HG03060 (cell line): ENCODE data around the gene GCK.

Experiments
- ATAC-seq: cut with Tn5 transposase; IDR thresholded peaks from one replicate; pipeline ENCODE4 v1.9.1; 2021; ENCODE audit warnings: low read depth, moderate number of reproducible peaks; ENCODE audit not compliant: unreplicated experiment

Gene GCK

DNA sequence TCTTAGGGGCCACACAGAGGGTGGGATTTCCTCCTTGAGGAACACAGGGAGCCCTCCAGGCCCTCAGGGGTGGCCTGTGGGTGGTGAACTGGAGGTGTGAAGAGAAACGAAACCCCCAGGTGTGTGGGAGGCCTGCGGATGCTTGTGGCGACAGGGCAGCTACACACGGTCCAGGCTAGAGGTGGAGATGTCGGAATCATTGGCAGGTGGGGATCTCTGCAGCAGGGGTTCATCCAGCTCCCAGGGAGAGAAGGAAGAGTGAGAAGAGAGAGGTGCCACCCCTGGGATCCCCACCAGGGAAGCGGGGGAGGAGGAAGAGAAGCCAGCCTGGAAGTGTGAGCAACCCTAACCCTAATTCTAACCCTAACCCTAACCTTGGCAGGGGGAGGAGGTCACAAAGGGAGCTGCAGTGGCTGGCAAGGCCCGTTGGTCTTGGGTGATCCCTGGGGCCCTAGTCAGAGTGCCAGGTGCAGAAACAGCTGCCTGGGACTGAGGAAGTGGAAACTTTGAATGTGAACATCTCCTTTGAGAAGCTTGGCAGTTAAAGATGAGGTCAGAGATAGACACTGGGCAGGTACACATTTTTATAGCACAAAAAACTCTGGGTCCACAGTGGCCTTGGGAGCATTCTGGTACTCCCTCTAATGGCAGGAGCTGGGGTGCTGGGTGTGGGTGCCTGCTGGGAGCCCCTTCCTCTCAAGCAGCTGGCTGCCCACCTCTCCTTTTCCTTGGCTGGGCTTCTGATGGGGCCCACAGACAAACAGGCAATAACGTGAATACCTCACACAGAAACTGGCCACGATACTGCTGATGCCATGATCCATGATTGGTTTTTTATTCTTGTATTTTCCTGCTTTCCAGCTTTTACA, 91.9 kb downstream of the GCK start:
- no peak for ATAC-seq

DNA sequence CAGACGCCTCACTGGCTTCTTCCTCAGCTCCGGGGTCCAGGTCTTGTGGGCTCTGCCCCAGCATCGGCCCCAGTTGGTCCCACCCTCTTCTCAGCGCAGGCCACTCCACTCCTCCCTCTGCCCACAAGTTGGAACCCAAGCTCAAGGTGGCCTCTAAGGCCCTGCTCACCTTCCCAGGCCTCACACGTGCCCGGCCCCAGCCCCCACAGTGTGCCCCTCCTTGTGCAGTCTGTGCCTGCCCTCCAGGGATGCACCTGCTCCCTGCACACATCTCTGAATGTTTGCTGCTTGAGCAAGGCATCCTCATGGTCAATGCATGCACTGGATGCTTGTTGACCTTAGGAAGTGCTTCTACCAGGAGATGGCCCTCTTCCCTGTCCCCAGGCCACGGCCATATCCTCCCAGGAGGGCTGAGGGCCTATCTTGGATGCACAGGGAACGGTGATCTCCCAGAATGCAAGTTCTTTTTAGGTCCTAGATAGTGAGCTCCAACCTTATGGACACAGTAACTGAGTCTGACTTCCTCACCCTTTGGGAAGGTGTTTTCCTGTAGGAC, 92.8 kb downstream of the GCK start:
- no peak for ATAC-seq

- no peak for ATAC-seq
Observed at GRCh38 chr7:44095781-44096180, 93.5 kb downstream of the GCK start.

DNA sequence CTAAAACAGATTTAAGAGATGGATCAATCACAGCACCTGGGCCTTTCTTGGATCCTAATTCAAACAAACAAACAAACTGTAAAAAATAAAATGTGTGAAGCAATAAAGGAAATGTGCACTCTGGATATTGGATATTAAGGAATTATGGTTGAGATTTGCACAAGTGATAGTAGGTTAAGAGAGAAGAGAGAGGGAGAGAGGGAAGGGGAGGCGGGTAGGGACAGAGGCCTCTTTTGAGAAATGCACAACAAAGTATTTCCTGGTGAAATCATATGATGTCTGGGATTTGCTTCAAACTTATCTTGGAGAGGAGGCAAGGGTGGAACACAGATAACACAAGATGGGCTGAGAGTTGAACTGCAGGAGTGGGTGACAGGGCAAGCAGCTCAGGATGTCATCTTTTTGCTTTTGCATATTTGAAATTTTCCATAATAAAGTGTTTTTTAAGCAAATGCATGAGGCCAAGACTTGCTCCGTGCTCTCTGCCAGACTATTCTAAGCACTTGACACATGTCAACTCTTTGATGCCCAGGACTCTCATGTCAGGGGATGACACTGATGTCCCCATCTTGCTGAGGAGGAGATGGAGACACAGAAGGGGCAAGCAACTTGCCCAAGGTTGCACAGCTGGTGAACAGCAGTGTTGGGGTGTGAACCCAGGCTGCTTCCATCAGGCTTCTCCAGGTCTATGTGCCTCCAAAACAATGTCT, 94.2 kb downstream of the GCK start:
- no peak for ATAC-seq

DNA sequence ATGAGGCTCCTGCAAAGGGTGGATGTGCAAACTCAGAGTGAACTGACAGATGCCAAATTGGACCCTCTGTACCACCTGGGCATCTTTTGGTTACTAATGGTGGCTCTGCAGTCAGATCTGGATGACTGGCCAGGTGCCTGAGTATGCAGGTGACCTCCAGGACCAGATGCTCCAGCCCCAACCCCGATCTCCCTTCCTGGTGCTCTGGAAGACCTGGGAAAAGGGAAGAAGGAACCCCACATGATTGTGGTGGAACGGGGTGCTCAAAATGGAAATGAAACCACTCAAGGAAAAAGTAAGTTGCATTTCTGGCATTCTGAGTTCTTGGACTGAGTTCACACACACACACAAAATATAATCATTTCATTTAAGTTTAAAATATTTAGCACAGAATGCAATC, 94.9 kb downstream of the GCK start:
- ATAC-seq, result no peak
